OCI-LY7 (cell line): ENCODE results near the gene FAM241B. TPM values are rescaled to one million over a fixed set of nuclear protein-coding genes. Genes with fewer than 3 reads are reported as not detected.

Experiments used
- BruUV-seq: library from RNA; stranded (reverse); fragments of 400-500 nt; replicated peaks from 2 replicates; lab custom pipeline; 2021; lab: Mats Ljungman, UMichigan
- CTCF ChIA-PET: fragments of 300-600 bp; sonication (Branson Sonifier 250); formaldehyde crosslinking; loops from one replicate; lab custom pipeline; 2022; ENCODE audit warnings: antibody characterized with exemption; ENCODE audit not compliant: unreplicated experiment; lab: Charles Lee
- POLR2A ChIA-PET: fragments of 300-600 bp; sonication (Branson Sonifier 250); formaldehyde crosslinking; loops from one replicate; lab custom pipeline; 2022; ENCODE audit warnings: antibody characterized with exemption; lab: Charles Lee
- DNase-seq: peaks from one replicate; pipeline ENCODE4 v3.0.0-alpha.2; 2015; ENCODE audit warnings: low spot score
- H2AFZ ChIP-seq: fragments of 200-600 bp; sonication (generic), shearing (Covaris generic); 2 replicates; pipeline ENCODE4 v1.6.1; 2014; ENCODE audit warnings: mild to moderate bottlenecking, antibody characterized with exemption, low read length, moderate library complexity
- H3K27ac ChIP-seq: fragments of 200-600 bp; sonication (generic); 2 replicates; pipeline ENCODE4 v1.5.1; 2014; ENCODE audit warnings: mixed run types, low read depth, mild to moderate bottlenecking, moderate library complexity, low read length, inconsistent platforms; ENCODE audit not compliant: poor library complexity, severe bottlenecking
- H3K36me3 ChIP-seq: fragments of 200-600 bp; sonication (generic); 2 replicates; pipeline ENCODE4 v1.6.1; 2014; ENCODE audit warnings: mild to moderate bottlenecking, antibody characterized with exemption, low read length, moderate library complexity, mixed read lengths; ENCODE audit not compliant: insufficient read depth
- H3K4me1 ChIP-seq: fragments of 200-600 bp; sonication (generic); 2 replicates; pipeline ENCODE4 v1.5.1; 2014; ENCODE audit warnings: mild to moderate bottlenecking, low read length; ENCODE audit not compliant: insufficient read depth, poor library complexity, severe bottlenecking
- H3K4me2 ChIP-seq: fragments of 200-600 bp; sonication (generic); 2 replicates; pipeline ENCODE4 v1.6.1; 2014; ENCODE audit warnings: mild to moderate bottlenecking, low read length
- H3K4me3 ChIP-seq: fragments of 200-600 bp; sonication (generic); 2 replicates; pipeline ENCODE4 v1.5.1; 2014; ENCODE audit warnings: mild to moderate bottlenecking, low read depth, low read length; ENCODE audit not compliant: poor library complexity, severe bottlenecking
- H3K79me2 ChIP-seq: fragments of 200-600 bp; sonication (generic); 2 replicates; pipeline ENCODE4 v1.6.1; 2016; ENCODE audit warnings: low read depth, mild to moderate bottlenecking, low read length, moderate library complexity, mixed read lengths; ENCODE audit not compliant: insufficient read depth
- H3K9me2 ChIP-seq: fragments of 200-600 bp; sonication (generic); 2 replicates; pipeline ENCODE4 v1.6.1; 2016; ENCODE audit warnings: mild to moderate bottlenecking, low read length, mixed read lengths; ENCODE audit not compliant: insufficient read depth
- H3K9me3 ChIP-seq: fragments of 200-600 bp; sonication (generic); 2 replicates; pipeline ENCODE4 v1.6.1; 2014; ENCODE audit warnings: mild to moderate bottlenecking, mixed run types, low read length, mixed read lengths
- H4K20me1 ChIP-seq: fragments of 200-600 bp; sonication (generic); 2 replicates; pipeline ENCODE4 v1.6.1; 2014; ENCODE audit warnings: mild to moderate bottlenecking, antibody characterized with exemption, low read length, moderate library complexity, mixed read lengths; ENCODE audit not compliant: insufficient read depth
- CTCF ChIP-seq: fragments of 200-600 bp; sonication (generic); conservative IDR thresholded peaks from 2 replicates; pipeline ENCODE4 v1.5.1; 2014; ENCODE audit warnings: mild to moderate bottlenecking, antibody characterized with exemption, low read length, moderate library complexity, mixed read lengths
- EZH2phosphoT487 ChIP-seq: fragments of 200-600 bp; sonication (generic); IDR thresholded peaks from 2 replicates; pipeline ENCODE4 v1.6.1; 2018; ENCODE audit warnings: low read depth, borderline replicate concordance, mild to moderate bottlenecking, mixed run types, antibody characterized with exemption, low read length, moderate library complexity, mixed read lengths
- intact Hi-C: fragments of 100-400 bp; cut with micrococcal nuclease; formaldehyde crosslinking; loops from one replicate; pipeline ENCODE4 v1.10.0; 2022; ENCODE audit not compliant: unreplicated experiment
- total RNA-seq, 2 experiments: library from RNA; depleted of rRNA in 1 of 2; stranded (reverse); fragments of >200 nt in 1 of 2; shearing (Covaris generic) in 1 of 2; gene quantifications; 2 replicates each; pipeline ENCODE4 v1.2.3, GENCODE V29; 2014 to 2022

Gene FAM241B
- total RNA-seq, 2 experiments from 2014 or later, result not detected

GRCh38 chr10:69652857-69653199 is 22.8 kb downstream of the FAM241B start:
- no peak overlapping the region for H2AFZ ChIP-seq
- H3K4me2 ChIP-seq, result no peak overlapping the region
- H3K4me1 ChIP-seq, result no peaks in the 10 kb centered on the region
- POLR2A ChIA-PET, result no interaction called here
- H3K27ac ChIP-seq, result no peak overlapping the region
- H4K20me1 ChIP-seq, result no peaks in the 10 kb centered on the region
- no peak for TF ChIP-seq CTCF
- no peak for TF ChIP-seq EZH2phosphoT487
- no peak for DNase-seq
- no peaks in the 10 kb centered on the region for H3K9me2 ChIP-seq
- intact Hi-C loops, result no loop called here
- CTCF ChIA-PET, result no interaction called here
- H3K36me3 ChIP-seq, result no peaks in the 10 kb centered on the region
- no peak overlapping the region for H3K4me3 ChIP-seq
- BruUV-seq, result no TSS peak
- no peaks in the 10 kb centered on the region for H3K9me3 ChIP-seq
- H3K79me2 ChIP-seq, result no peaks in the 10 kb centered on the region

GRCh38 chr10:69653561-69653960 is 23.5 kb downstream of the FAM241B start:
- no peaks in the 10 kb centered on the region for H4K20me1 ChIP-seq
- H3K4me2 ChIP-seq, result no peak overlapping the region
- DNase-seq, result no peak
- POLR2A ChIA-PET, result no interaction called here
- no peaks in the 10 kb centered on the region for H3K9me2 ChIP-seq
- TF ChIP-seq CTCF, result no peak
- no peak for TF ChIP-seq EZH2phosphoT487
- H3K79me2 ChIP-seq, result no peaks in the 10 kb centered on the region
- CTCF ChIA-PET, result no interaction called here
- H3K9me3 ChIP-seq, result no peaks in the 10 kb centered on the region
- no peak overlapping the region for H2AFZ ChIP-seq
- no peaks in the 10 kb centered on the region for H3K4me1 ChIP-seq
- no peak overlapping the region for H3K4me3 ChIP-seq
- no peaks in the 10 kb centered on the region for H3K36me3 ChIP-seq
- intact Hi-C loops, result no loop called here
- no peak overlapping the region for H3K27ac ChIP-seq
- no TSS peak for BruUV-seq

GRCh38 chr10:69655124-69655867 is 25.2 kb downstream of the FAM241B start:
- no peak overlapping the region for H3K4me3 ChIP-seq
- CTCF ChIA-PET, result no interaction called here
- no peaks in the 10 kb centered on the region for H3K9me3 ChIP-seq
- H4K20me1 ChIP-seq, result no peaks in the 10 kb centered on the region
- intact Hi-C loops, result no loop called here
- no peak overlapping the region for H3K4me2 ChIP-seq
- H3K4me1 ChIP-seq, result no peaks in the 10 kb centered on the region
- DNase-seq, result no peak
- POLR2A ChIA-PET, result no interaction called here
- TF ChIP-seq CTCF (no peak), EZH2phosphoT487 (no peak)
- H3K79me2 ChIP-seq, result no peaks in the 10 kb centered on the region
- BruUV-seq, result no TSS peak
- H2AFZ ChIP-seq, result no peak overlapping the region
- H3K36me3 ChIP-seq, result no peaks in the 10 kb centered on the region
- no peaks in the 10 kb centered on the region for H3K9me2 ChIP-seq
- H3K27ac ChIP-seq, result no peak overlapping the region
